ENCODE data around the gene NFIA.

NFIA gene

GRCh38 chr1:61247051-61247825, 164.9 kb downstream of the NFIA start:
- DNase-seq (ENCODE audit: low spot score), result no peak

- no peak for DNase-seq (ENCODE audit: low spot score)
Observed at GRCh38 chr1:61247881-61248752, 165.8 kb downstream of the NFIA start.

GRCh38 chr1:61250933-61251332, 168.6 kb downstream of the NFIA start:
- DNase-seq (ENCODE audit: low spot score), result no peak

GRCh38 chr1:61253059-61253735, 170.8 kb downstream of the NFIA start:
- peak; percentile 90 for DNase-seq (ENCODE audit: low spot score)

GRCh38 chr1:61253912-61254633, 171.7 kb downstream of the NFIA start:
- peak; percentile 40 for DNase-seq (ENCODE audit: low spot score)

- DNase-seq (ENCODE audit: low spot score), result peak; percentile 73
Observed at GRCh38 chr1:61254634-61255357, 172.4 kb downstream of the NFIA start.

- DNase-seq (ENCODE audit: low spot score), result peak; percentile 29
Observed at GRCh38 chr1:61255358-61255703, 173.0 kb downstream of the NFIA start.

- DNase-seq (ENCODE audit: low spot score), result no peak
Observed at GRCh38 chr1:61259379-61260148, 177.2 kb downstream of the NFIA start.

GRCh38 chr1:61260171-61260570, 177.8 kb downstream of the NFIA start:
- DNase-seq (ENCODE audit: low spot score), result no peak

GRCh38 chr1:61261595-61261994, 179.2 kb downstream of the NFIA start:
- DNase-seq (ENCODE audit: low spot score), result no peak

- no peak for DNase-seq (ENCODE audit: low spot score)
Observed at GRCh38 chr1:61263905-61264824, 181.8 kb downstream of the NFIA start.

GRCh38 chr1:61264825-61265242, 182.5 kb downstream of the NFIA start:
- no peak for DNase-seq (ENCODE audit: low spot score)

GRCh38 chr1:61265665-61266064, 183.3 kb downstream of the NFIA start:
- no peak for DNase-seq (ENCODE audit: low spot score)

GRCh38 chr1:61266738-61267137, 184.4 kb downstream of the NFIA start:
- DNase-seq (ENCODE audit: low spot score), result no peak

GRCh38 chr1:61268546-61269240, 186.3 kb downstream of the NFIA start:
- no peak for DNase-seq (ENCODE audit: low spot score)

- DNase-seq (ENCODE audit: low spot score), result no peak
Observed at GRCh38 chr1:61269602-61270001, 187.2 kb downstream of the NFIA start.

GRCh38 chr1:61270107-61270506, 187.7 kb downstream of the NFIA start:
- DNase-seq (ENCODE audit: low spot score), result no peak

- DNase-seq (ENCODE audit: low spot score), result peak; percentile 69
Observed at GRCh38 chr1:61270761-61271411, 188.5 kb downstream of the NFIA start.

Measured in hematopoietic multipotent progenitor cell treated with erythropoietin and hydrocortisone succinate and interleukin-3 and kit ligand, for 17 days (in vitro differentiated cells).